SK-N-SH treated with all-trans-retinoic acid at 6 μM for 48 hours (cell line): ENCODE results near the gene FAF1.

Experiments
- ATAC-seq: fragments of 200-7000 bp; cut with Tn5 transposase; 3 replicates; pipeline ENCODE4 v1.9.1; 2020; ENCODE audit warnings: mild to moderate bottlenecking, moderate library complexity
- ARNTL ChIP-seq: fragments of 450-650 bp; formaldehyde crosslinking; IDR thresholded peaks from 2 replicates; pipeline ENCODE4 v1.5.0; 2020; ENCODE audit warnings: low read depth, mild to moderate bottlenecking, moderate library complexity, borderline replicate concordance
- CREB5 ChIP-seq: fragments of 250-450 bp; sonication (Bioruptor Pico); IDR thresholded peaks from 2 replicates; pipeline ENCODE4 v1.5.1; 2020; ENCODE audit warnings: low read depth, mild to moderate bottlenecking, moderate library complexity
- CSDC2 ChIP-seq: fragments of 250-450 bp; sonication (Bioruptor Pico); IDR thresholded peaks from 2 replicates; pipeline ENCODE4 v1.5.0; 2020; ENCODE audit warnings: mild to moderate bottlenecking, moderate library complexity
- ESRRG ChIP-seq: fragments of 250-450 bp; sonication (Bioruptor Pico); IDR thresholded peaks from 2 replicates; pipeline ENCODE4 v1.6.1; 2021; ENCODE audit warnings: mild to moderate bottlenecking
- ISL1 ChIP-seq: fragments of 250-450 bp; sonication (Bioruptor Pico); IDR thresholded peaks from 2 replicates; pipeline ENCODE4 v2.1.2; 2022; ENCODE audit warnings: mild to moderate bottlenecking, moderate library complexity
- OSR1 ChIP-seq: fragments of 250-450 bp; sonication (Bioruptor Pico); IDR thresholded peaks from 2 replicates; pipeline ENCODE4 v1.8.0; 2022; ENCODE audit warnings: moderate library complexity, mild to moderate bottlenecking, inconsistent platforms
- POU6F1 ChIP-seq: fragments of 250-450 bp; sonication (Bioruptor Pico); IDR thresholded peaks from 2 replicates; pipeline ENCODE4 v1.8.0; 2021; ENCODE audit warnings: low read depth, mild to moderate bottlenecking, moderate library complexity, borderline replicate concordance
- PPARA ChIP-seq: fragments of 250-450 bp; sonication (Bioruptor Pico); IDR thresholded peaks from 2 replicates; pipeline ENCODE4 v1.5.0; 2020; ENCODE audit warnings: mild to moderate bottlenecking, borderline replicate concordance
- RARB ChIP-seq: fragments of 250-450 bp; sonication (Bioruptor Pico); IDR thresholded peaks from 2 replicates; pipeline ENCODE4 v1.8.0; 2021; ENCODE audit warnings: mild to moderate bottlenecking, moderate library complexity
- SNAI2 ChIP-seq: fragments of 250-450 bp; sonication (Bioruptor Pico); IDR thresholded peaks from 2 replicates; pipeline ENCODE4 v1.5.0; 2020; ENCODE audit warnings: mild to moderate bottlenecking, moderate library complexity
- TCF4 ChIP-seq: fragments of 250-450 bp; sonication (Bioruptor Pico); IDR thresholded peaks from 2 replicates; pipeline ENCODE4 v1.8.0; 2021; ENCODE audit warnings: mild to moderate bottlenecking, moderate library complexity, borderline replicate concordance
- TOX ChIP-seq: fragments of 250-450 bp; sonication (Bioruptor Pico); IDR thresholded peaks from 2 replicates; pipeline ENCODE4 v1.8.0; 2021; ENCODE audit warnings: mild to moderate bottlenecking, moderate library complexity, borderline replicate concordance
- ZFP30 ChIP-seq: fragments of 450-650 bp; formaldehyde crosslinking; IDR thresholded peaks from 2 replicates; pipeline ENCODE4 v1.5.0; 2022; ENCODE audit warnings: mild to moderate bottlenecking, moderate library complexity
- ZNF565 ChIP-seq: fragments of 450-650 bp; formaldehyde crosslinking; conservative IDR thresholded peaks from 2 replicates; pipeline ENCODE4 v1.5.0; 2020; ENCODE audit warnings: low read depth, mild to moderate bottlenecking, moderate library complexity
- ZNF70 ChIP-seq: fragments of 450-650 bp; formaldehyde crosslinking; IDR thresholded peaks from 2 replicates; pipeline ENCODE4 v1.5.0; 2020; ENCODE audit warnings: mild to moderate bottlenecking, moderate library complexity
- ZNF8 ChIP-seq: fragments of 450-650 bp; formaldehyde crosslinking; IDR thresholded peaks from 2 replicates; pipeline ENCODE4 v1.5.0; 2020; ENCODE audit warnings: mild to moderate bottlenecking, moderate library complexity
- TF ChIP-seq, protein P1 (sequence below): fragments of 250-450 bp; sonication (Bioruptor Pico); IDR thresholded peaks from 2 replicates; pipeline ENCODE4 v1.5.0; 2020; ENCODE audit warnings: mild to moderate bottlenecking, moderate library complexity
- TF ChIP-seq, protein P2 (sequence below): fragments of 250-450 bp; sonication (Bioruptor Pico); IDR thresholded peaks from 2 replicates; pipeline ENCODE4 v1.5.1; 2021; ENCODE audit warnings: mild to moderate bottlenecking, moderate library complexity

The FAF1 gene

GRCh38 chr1:50880373-50880772 lies 79.7 kb downstream of the FAF1 start:
- TF ChIP-seq TOX (CRISPR knock-in tag): no peak
- TF ChIP-seq, protein P1, sequence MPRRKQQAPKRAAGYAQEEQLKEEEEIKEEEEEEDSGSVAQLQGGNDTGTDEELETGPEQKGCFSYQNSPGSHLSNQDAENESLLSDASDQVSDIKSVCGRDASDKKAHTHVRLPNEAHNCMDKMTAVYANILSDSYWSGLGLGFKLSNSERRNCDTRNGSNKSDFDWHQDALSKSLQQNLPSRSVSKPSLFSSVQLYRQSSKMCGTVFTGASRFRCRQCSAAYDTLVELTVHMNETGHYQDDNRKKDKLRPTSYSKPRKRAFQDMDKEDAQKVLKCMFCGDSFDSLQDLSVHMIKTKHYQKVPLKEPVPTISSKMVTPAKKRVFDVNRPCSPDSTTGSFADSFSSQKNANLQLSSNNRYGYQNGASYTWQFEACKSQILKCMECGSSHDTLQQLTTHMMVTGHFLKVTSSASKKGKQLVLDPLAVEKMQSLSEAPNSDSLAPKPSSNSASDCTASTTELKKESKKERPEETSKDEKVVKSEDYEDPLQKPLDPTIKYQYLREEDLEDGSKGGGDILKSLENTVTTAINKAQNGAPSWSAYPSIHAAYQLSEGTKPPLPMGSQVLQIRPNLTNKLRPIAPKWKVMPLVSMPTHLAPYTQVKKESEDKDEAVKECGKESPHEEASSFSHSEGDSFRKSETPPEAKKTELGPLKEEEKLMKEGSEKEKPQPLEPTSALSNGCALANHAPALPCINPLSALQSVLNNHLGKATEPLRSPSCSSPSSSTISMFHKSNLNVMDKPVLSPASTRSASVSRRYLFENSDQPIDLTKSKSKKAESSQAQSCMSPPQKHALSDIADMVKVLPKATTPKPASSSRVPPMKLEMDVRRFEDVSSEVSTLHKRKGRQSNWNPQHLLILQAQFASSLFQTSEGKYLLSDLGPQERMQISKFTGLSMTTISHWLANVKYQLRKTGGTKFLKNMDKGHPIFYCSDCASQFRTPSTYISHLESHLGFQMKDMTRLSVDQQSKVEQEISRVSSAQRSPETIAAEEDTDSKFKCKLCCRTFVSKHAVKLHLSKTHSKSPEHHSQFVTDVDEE (CRISPR knock-in tag): no peak
- no peak for ATAC-seq

DNA sequence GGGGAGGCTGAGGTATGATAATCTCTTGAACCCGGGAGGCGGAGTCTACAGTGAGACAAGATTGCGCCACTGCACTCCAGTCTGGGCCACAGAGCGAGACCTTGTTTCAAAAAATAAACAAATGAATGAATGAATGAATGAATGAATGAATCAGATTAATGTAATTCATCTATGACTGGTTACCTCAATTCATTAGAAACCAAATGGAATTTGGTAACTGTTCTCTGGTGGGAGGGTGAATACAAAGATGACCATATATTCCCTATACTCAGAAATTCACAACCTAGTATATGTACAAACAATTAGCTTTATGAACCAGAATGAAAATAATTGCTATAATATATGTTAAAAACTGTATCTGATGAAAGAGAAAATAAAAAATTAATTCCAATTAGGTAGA lies 80.9 kb downstream of the FAF1 start:
- TF ChIP-seq TOX (CRISPR knock-in tag) (no peak), ARNTL (CRISPR knock-in tag) (no peak), ISL1 (CRISPR knock-in tag) (no peak), ZNF8 (CRISPR knock-in tag) (no peak), ZNF565 (CRISPR knock-in tag) (no peak)
- TF ChIP-seq, protein P2, sequence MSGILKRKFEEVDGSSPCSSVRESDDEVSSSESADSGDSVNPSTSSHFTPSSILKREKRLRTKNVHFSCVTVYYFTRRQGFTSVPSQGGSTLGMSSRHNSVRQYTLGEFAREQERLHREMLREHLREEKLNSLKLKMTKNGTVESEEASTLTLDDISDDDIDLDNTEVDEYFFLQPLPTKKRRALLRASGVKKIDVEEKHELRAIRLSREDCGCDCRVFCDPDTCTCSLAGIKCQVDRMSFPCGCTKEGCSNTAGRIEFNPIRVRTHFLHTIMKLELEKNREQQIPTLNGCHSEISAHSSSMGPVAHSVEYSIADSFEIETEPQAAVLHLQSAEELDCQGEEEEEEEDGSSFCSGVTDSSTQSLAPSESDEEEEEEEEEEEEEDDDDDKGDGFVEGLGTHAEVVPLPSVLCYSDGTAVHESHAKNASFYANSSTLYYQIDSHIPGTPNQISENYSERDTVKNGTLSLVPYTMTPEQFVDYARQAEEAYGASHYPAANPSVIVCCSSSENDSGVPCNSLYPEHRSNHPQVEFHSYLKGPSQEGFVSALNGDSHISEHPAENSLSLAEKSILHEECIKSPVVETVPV: no peak
- TF ChIP-seq, protein P1 (CRISPR knock-in tag): no peak
- TF ChIP-seq, all 23 proteins: peak for 0
- ATAC-seq: no peak

GRCh38 chr1:50878434-50878833 lies 81.6 kb downstream of the FAF1 start:
- no peak for TF ChIP-seq ZNF8 (CRISPR knock-in tag)
- TF ChIP-seq CSDC2 (CRISPR knock-in tag): no peak
- TF ChIP-seq OSR1 (CRISPR knock-in tag): no peak
- no peak for TF ChIP-seq SNAI2 (CRISPR knock-in tag)
- no peak for TF ChIP-seq ZNF70 (CRISPR knock-in tag)
- no peak for TF ChIP-seq ZNF565 (CRISPR knock-in tag)
- no peak for TF ChIP-seq PPARA (CRISPR knock-in tag)
- TF ChIP-seq ISL1 (CRISPR knock-in tag): no peak
- TF ChIP-seq ARNTL (CRISPR knock-in tag): no peak
- TF ChIP-seq ESRRG (CRISPR knock-in tag): no peak
- no peak for TF ChIP-seq ZFP30 (CRISPR knock-in tag)
- TF ChIP-seq POU6F1: no peak
- no peak for TF ChIP-seq CREB5
- no peak for TF ChIP-seq TCF4 (CRISPR knock-in tag)
- ATAC-seq: no peak

GRCh38 chr1:50877641-50878040 lies 82.4 kb downstream of the FAF1 start:
- no peak for ATAC-seq
- no peak for TF ChIP-seq ZFP30 (CRISPR knock-in tag)
- no peak for TF ChIP-seq ARNTL (CRISPR knock-in tag)
- TF ChIP-seq TCF4 (CRISPR knock-in tag): no peak
- TF ChIP-seq ZNF70 (CRISPR knock-in tag): no peak
- TF ChIP-seq, protein P1 (CRISPR knock-in tag): no peak
- no peak for TF ChIP-seq ISL1 (CRISPR knock-in tag)
- TF ChIP-seq RARB: no peak
- no peak for TF ChIP-seq CSDC2 (CRISPR knock-in tag)
- no peak for TF ChIP-seq OSR1 (CRISPR knock-in tag)
- no peak for TF ChIP-seq ZNF565 (CRISPR knock-in tag)
- no peak for TF ChIP-seq ZNF8 (CRISPR knock-in tag)
- no peak for TF ChIP-seq CREB5
